Keratinocyte (primary cell): ENCODE results near the gene MUC2.

Experiments used
- EZH2 ChIP-seq: IDR thresholded peaks from one replicate; pipeline ENCODE4 v1.6.1; 2012; ENCODE audit warnings: inconsistent platforms, mild to moderate bottlenecking, low read length, moderate library complexity
- TF ChIP-seq, protein P1 (sequence below), 3 experiments: IDR thresholded peaks in 1 of 3; conservative IDR thresholded peaks in 1 of 3; optimal IDR thresholded peaks in 1 of 3; 2 replicates in 2 of 3; 3 replicates in 1 of 3; pipeline versions ENCODE3 to v1.5.1; 2011; ENCODE audit warnings: low read length in 3 of 3, mild to moderate bottlenecking in 3 of 3, moderate library complexity in 2 of 3, control low read depth in 1 of 3, inconsistent platforms in 1 of 3; ENCODE audit not compliant: insufficient read depth in 2 of 3; ENCODE audit errors: extremely low read depth in 1 of 3

GRCh38 chr11:1038361-1038760 lies 36.3 kb upstream of the MUC2 start:
- TF ChIP-seq, protein P1, sequence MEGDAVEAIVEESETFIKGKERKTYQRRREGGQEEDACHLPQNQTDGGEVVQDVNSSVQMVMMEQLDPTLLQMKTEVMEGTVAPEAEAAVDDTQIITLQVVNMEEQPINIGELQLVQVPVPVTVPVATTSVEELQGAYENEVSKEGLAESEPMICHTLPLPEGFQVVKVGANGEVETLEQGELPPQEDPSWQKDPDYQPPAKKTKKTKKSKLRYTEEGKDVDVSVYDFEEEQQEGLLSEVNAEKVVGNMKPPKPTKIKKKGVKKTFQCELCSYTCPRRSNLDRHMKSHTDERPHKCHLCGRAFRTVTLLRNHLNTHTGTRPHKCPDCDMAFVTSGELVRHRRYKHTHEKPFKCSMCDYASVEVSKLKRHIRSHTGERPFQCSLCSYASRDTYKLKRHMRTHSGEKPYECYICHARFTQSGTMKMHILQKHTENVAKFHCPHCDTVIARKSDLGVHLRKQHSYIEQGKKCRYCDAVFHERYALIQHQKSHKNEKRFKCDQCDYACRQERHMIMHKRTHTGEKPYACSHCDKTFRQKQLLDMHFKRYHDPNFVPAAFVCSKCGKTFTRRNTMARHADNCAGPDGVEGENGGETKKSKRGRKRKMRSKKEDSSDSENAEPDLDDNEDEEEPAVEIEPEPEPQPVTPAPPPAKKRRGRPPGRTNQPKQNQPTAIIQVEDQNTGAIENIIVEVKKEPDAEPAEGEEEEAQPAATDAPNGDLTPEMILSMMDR (optimal IDR thresholded peaks at IDR 0.05 in 1 of 3, IDR thresholded peaks at IDR 0.05 in 1 of 3, conservative IDR thresholded peaks at IDR 0.05 in 1 of 3; ENCODE audit: extremely low read depth in 1 of 3, insufficient read depth in 2 of 3, low read length in 3 of 3) = no peak
- TF ChIP-seq EZH2 = no peak
